HG03469 (cell line): Measurements from ENCODE around the gene TTC39B.

Experiments used
- ATAC-seq: cut with Tn5 transposase; IDR thresholded peaks from one replicate; pipeline ENCODE4 v1.9.1; 2021; ENCODE audit warnings: mild to moderate bottlenecking, moderate library complexity, moderate number of reproducible peaks; ENCODE audit not compliant: unreplicated experiment

The TTC39B gene

GRCh38 chr9:15231788-15232635 lies 75.0 kb downstream of the TTC39B start:
- ATAC-seq, result peak; percentile 52

GRCh38 chr9:15229409-15229808 lies 77.6 kb downstream of the TTC39B start:
- ATAC-seq, result no peak

GRCh38 chr9:15227491-15227890 lies 79.5 kb downstream of the TTC39B start:
- ATAC-seq, result no peak

- ATAC-seq, result no peak
These were observed 81.4 kb downstream of the TTC39B start for GRCh38 chr9:15225564-15226126.

- ATAC-seq, result no peak
These were observed 84.7 kb downstream of the TTC39B start for GRCh38 chr9:15222313-15222712.

- ATAC-seq, result no peak
These were observed 85.3 kb downstream of the TTC39B start for GRCh38 chr9:15221746-15222145.

GRCh38 chr9:15220658-15221318 lies 86.2 kb downstream of the TTC39B start:
- no peak for ATAC-seq

GRCh38 chr9:15219546-15219945 lies 87.5 kb downstream of the TTC39B start:
- no peak for ATAC-seq

GRCh38 chr9:15218994-15219393 lies 88.0 kb downstream of the TTC39B start:
- no peak for ATAC-seq

- ATAC-seq, result no peak
These were observed 93.8 kb downstream of the TTC39B start for GRCh38 chr9:15213249-15213648.

- ATAC-seq, result no peak
These were observed 95.1 kb downstream of the TTC39B start for GRCh38 chr9:15211815-15212495.

- peak; percentile 66 for ATAC-seq
These were observed 95.7 kb downstream of the TTC39B start for GRCh38 chr9:15211160-15211814.

- no peak for ATAC-seq
These were observed 99.9 kb downstream of the TTC39B start for GRCh38 chr9:15206903-15207696.

- no peak for ATAC-seq
These were observed 101.2 kb downstream of the TTC39B start for GRCh38 chr9:15205632-15206420.

GRCh38 chr9:15203581-15203980 lies 103.4 kb downstream of the TTC39B start:
- no peak for ATAC-seq

GRCh38 chr9:15200111-15200510 lies 106.9 kb downstream of the TTC39B start:
- no peak for ATAC-seq

- no peak for ATAC-seq
These were observed 114.2 kb downstream of the TTC39B start for GRCh38 chr9:15192856-15193255.

- ATAC-seq, result no peak
These were observed 115.6 kb downstream of the TTC39B start for GRCh38 chr9:15191378-15191777.

- no peak for ATAC-seq
These were observed 117.5 kb downstream of the TTC39B start for GRCh38 chr9:15189481-15189880.
